Adipose tissue (tissue), 3 donors: Measurements from ENCODE around the gene DNMT3A. TPM values are rescaled to one million over a fixed set of nuclear protein-coding genes. Genes with fewer than 3 reads are reported as not detected.

ENCODE experiments used
- H3K27ac ChIP-seq: one replicate; pipeline ENCODE4 v1.5.1; 2013; ENCODE audit warnings: low read depth, low read length
- WGBS, 3 donors: extraction: QIAGEN DNeasy Blood & Tissue Kit; methylation state at CpG; one replicate each; pipeline ENCODE4 v1.1.7; 2013; 5-methylcytosine and 5-hydroxymethylcytosine counted together
- polyA plus RNA-seq, 3 donors: library from polyadenylated mRNA; stranded (reverse); fragments of 200-250 nt; gene quantifications; one replicate each; pipeline ENCODE4 v1.2.3, GENCODE V29; 2013
- donor health status: healthy with polysubstance abuse.
- donor health status: Bipolar disorder and iron deficiency.
- donor health status: healthy.

DNMT3A gene
- polyA plus RNA-seq, 3 donors: 4.2 to 9.7 (median 8.3) TPM

DNA sequence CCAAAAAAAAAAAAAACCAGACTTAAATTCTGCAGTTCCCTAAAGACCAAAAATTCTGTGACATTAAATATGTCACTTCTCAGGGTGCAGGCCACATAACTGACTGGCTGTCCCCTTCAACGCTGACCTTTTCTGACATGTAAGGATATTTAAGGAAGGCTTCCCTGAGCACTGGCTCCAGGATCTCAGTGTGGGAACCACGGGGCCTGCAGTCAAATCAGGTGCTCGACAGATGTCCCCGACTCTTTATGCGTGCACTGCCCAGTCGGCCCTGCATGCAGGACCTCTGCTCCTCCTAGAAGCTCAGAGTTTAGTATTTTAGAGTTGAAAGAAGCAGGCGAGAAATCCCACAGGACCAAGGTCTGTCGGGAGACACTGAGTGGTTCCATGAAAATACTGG is 104.0 kb downstream of the DNMT3A start:
- 83 to 90% (median 85%) methylated on average over 8 of the region's 8 CpGs for WGBS, 3 donors
- no peak overlapping the region for H3K27ac ChIP-seq

DNA sequence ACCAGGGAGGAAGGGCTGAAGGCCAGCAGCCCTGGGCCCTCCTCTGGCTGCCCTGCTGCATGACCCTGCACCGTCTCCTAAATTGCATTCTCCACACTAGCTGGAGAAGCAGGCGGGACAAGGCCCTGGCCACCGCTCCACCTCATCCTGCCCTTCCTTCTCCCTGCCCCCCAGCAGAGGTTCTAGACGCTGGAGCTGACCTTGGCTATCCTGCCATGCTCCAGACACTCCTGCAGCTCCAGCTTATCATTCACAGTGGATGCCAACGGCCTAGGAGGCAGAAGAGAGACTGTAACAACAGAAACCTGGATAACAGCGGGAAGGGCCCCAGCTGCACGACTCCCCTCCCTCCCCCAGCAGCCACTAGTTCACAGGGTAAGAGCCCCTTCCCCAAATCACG is 105.0 kb downstream of the DNMT3A start:
- H3K27ac ChIP-seq: no peak overlapping the region
- WGBS, 3 donors: 76 to 89% (median 82%) methylated on average over 8 of the region's 8 CpGs

GRCh38 chr2:25234738-25235137 is 107.0 kb downstream of the DNMT3A start:
- H3K27ac ChIP-seq: no peak overlapping the region
- WGBS, 3 donors: 93 to 95% (median 93%) methylated on average over 8 of the region's 8 CpGs

DNA sequence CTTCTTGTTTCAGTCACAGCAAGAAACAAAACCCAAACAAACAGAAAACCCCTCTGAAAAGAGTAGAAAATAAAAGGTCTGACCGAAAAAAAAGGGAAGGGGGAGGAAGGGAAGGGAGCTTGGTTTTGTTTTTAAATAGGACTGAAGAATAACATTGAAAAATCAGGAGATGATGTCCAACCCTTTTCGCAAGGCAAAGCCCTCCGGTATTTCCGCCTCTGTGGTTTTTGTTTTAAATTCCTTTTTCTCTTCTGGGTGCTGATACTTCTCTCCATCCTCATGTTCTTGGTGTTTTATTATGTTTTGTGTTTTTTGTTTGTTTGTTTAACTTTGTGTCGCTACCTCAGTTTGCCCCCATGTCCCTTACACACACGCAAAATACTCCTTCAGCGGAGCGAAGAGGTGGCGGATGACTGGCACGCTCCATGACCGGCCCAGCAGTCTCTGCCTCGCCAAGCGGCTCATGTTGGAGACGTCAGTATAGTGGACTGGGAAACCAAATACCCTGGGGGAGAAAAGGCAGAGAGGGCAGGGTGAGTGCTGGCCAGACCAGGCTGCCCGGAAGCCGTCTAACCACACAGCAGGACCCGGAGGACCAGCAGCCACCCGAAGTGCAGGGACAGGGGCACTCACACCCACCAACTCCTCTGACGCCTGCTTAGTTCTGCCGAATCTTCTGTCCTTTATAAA is 107.7 kb downstream of the DNMT3A start:
- WGBS, 3 donors: 89 to 92% (median 91%) methylated on average over 20 of the region's 20 CpGs
- H3K27ac ChIP-seq: no peak overlapping the region

DNA sequence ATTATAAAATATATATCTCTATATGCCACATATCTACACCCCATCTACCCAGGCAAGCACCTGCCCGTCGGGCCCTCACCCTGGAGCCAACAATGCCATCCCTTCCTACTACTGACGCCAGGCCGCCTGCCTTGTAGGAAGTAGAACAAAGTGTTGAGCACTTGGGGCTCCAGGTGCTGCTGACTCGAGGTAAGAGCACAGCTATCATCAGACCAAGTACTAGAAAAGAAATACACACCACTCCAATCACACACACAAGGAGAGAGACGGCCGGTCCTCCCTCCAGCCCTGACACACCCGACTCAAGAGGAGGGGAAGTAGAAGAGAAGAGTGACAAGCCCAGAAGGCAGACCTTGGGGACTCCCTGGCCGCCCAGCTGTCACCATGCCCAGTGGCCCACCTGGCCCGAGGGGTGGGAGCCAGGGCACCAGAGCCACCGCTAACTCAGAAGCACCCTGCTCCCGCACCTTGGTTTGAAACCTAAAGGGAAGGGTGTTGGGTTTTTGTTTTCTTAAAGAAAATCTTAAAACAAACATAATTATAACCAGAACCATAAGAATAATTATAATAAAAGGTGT is 109.4 kb downstream of the DNMT3A start:
- H3K27ac ChIP-seq: no peak overlapping the region
- 82 to 84% (median 82%) methylated on average over 11 to 12 of the region's 12 CpGs for WGBS, 3 donors

DNA sequence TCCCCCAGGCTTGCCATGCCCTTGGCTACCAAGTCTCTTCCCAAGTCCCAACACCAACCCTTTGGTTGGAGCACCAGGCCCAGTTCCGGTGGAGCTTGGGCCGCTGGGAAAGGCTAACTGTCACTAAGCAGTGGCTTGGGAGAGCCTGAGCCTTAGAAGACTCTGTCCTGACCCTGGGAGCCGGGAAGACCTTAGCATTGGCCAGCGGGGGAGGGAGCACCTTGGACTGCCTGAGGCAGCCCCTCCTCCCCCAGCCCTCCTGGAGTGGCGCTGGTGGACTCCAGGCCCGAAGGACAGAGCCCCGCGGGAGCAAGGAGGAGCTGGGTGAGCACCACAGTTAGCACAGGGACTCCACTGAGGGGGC is 110.8 kb downstream of the DNMT3A start:
- WGBS, 3 donors: 71 to 76% (median 74%) methylated on average over 8 of the region's 8 CpGs

GRCh38 chr2:25230198-25230947 is 111.4 kb downstream of the DNMT3A start:
- 54 to 61% (median 57%) methylated on average over 16 of the region's 16 CpGs for WGBS, 3 donors
- H3K27ac ChIP-seq: no peak overlapping the region

More for the DNA sequence above, 110.8 kb downstream of the DNMT3A start:
- H3K27ac ChIP-seq: no peak overlapping the region

GRCh38 chr2:25229279-25230197 is 112.2 kb downstream of the DNMT3A start:
- 54 to 71% (median 61%) methylated on average over 15 of the region's 15 CpGs for WGBS, 3 donors

GRCh38 chr2:25228848-25229278 is 112.9 kb downstream of the DNMT3A start:
- WGBS, 3 donors: 16 to 22% (median 21%) methylated on average over 9 of the region's 9 CpGs
- no peak overlapping the region for H3K27ac ChIP-seq

More at GRCh38 chr2:25229279-25230197, 112.2 kb downstream of the DNMT3A start:
- no peak overlapping the region for H3K27ac ChIP-seq

DNA sequence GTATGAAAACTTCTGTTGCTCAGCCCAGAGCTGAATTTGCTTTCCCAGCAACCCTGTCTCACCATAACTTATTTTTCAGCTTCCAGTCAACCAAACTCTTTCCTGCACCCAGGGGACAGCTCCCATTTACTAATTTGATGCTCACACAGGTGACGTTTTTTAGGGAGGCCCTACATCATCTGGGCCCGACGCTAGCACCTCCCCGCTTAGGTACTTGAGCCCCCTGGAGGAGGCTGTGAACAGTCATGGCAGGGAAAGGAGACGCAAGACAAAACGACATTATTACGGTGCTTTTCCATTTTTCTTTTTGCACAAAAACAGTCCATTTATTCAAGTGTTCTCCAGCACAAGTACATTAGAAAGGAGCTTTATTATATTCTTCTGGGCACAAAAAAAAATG is 114.1 kb downstream of the DNMT3A start:
- WGBS, 3 donors: 81 to 90% (median 87%) methylated on average over 7 of the region's 7 CpGs
- H3K27ac ChIP-seq: no peak overlapping the region

DNA sequence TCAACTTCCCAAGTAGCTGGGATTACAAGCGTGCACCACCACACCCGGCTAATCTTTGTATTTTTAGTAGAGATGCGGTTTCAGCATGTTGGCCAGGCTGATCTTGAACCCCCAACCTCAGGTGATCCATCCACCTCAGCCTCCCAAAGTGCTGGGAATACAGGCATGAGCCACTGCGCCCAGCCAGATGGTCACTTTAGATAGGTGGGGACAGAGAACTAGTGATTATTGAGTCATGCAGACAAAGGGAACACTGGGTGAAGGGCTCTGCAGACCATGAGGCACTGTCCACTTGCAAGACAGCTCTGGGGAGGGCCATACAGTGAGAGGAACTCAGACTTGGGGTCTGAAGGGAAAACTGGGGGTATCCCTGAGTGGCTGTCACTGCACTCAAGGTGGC is 114.9 kb downstream of the DNMT3A start:
- H3K27ac ChIP-seq: no peak overlapping the region
- WGBS, 3 donors: 96 to 98% (median 97%) methylated on average over 4 of the region's 4 CpGs

- 71 to 83% (median 71%) methylated on average over 5 of the region's 5 CpGs for WGBS, 3 donors
- no peak overlapping the region for H3K27ac ChIP-seq
Measured at GRCh38 chr2:25222477-25223121, 119.1 kb downstream of the DNMT3A start.

- no peak overlapping the region for H3K27ac ChIP-seq
- 92 to 98% (median 96%) methylated on average over 4 of the region's 4 CpGs for WGBS, 3 donors
Measured at GRCh38 chr2:25221579-25221978, 120.1 kb downstream of the DNMT3A start.

DNA sequence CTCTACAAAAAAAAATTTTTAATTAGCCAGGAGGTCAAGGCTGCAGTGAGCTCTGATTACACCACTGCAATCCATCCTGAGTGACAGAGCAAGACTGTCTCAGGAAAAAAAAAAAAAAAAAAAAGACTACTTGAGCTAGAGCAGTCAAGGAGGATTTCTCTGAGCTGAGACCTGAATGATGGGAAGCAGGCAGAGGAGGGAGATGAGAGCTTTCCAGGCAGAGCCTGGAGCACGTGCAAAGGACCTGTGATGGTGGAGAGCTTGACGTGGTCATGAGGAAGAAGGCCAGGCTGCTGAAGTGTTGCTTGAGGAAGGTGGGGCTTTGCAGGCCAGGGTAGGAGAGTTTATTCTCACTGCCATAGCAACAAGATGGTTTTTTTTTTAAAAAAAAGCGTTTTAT is 121.4 kb downstream of the DNMT3A start:
- WGBS, 3 donors: 83 to 93% (median 87%) methylated on average over 3 of the region's 3 CpGs
- no peak overlapping the region for H3K27ac ChIP-seq

DNA sequence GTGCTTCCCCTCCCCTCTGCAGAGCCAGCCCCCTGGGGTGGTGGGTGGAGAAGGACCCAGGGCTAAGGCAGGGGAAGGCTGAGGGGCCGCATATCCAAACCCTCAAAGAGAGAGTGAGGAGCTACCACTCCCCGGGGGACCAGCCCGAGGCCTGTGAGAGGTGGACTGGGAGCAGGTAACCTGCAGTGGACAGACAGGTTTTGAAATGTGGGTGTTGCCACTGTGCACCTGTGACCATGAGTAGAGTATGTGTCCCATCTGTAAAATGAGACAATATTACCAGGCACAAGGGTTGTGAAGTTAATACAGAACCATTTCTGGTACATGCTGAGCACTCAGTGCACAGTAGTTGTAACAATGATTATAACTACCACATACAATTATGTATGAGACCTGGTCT is 122.1 kb downstream of the DNMT3A start:
- no peak overlapping the region for H3K27ac ChIP-seq
- WGBS, 3 donors: 64 to 96% (median 85%) methylated on average over 3 of the region's 3 CpGs

DNA sequence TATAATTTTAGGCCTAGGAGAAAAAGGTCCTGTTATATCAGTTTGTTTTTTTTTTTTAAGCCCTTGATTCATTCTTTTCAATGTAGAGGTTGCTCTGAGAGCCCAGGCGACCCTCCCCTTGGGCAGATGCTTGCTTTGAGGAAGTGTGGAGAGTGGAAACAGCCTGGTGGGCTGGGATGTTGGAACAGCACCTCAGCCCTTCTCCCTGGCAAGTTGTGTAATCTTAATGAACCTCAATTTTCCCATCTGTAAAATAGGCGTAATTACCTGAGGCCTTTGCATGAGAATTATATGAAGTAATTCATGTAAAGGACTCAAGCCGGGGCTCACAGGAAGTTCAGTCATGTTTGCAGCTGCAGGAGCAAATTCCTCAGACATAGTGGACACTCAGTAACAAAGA is 123.6 kb downstream of the DNMT3A start:
- H3K27ac ChIP-seq: no peak overlapping the region
- 87 to 98% (median 88%) methylated on average over 3 of the region's 3 CpGs for WGBS, 3 donors

DNA sequence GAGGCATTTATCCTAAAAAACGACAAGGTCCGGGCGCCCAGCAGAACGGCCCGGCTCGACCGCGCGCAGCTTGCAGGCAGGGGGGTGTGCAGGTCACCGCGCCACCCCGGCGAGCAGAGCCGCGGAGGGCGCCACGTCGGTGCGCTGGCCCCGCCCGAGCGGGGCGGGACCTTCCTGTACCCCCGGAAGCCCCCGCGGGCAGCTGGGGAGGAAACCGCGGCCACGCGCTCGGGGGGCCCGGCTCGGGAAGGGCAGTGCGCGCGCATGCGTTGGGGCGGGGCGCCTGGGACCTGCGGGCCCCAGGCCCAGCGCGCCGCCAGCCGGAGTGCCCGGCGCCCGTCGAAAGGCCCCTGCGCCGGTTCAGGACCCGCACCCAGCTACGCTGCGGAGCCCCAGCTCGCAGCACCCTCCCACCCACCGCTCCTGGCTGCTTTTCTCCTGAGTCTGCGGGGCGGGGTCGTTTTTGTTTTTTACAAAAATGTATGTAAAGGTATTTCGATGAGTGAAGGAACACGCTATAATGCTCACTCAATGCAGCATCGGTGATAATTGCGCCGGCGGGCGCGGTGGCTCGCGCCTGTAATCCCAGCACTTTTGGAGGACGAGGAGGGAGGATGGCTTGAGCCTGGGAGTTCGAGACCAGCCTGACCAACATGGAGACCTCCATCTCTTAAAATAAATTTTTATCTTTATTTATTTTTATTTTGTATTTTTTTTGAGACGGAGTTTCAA is 125.6 kb downstream of the DNMT3A start:
- 1 to 3% (median 3%) methylated on average over 56 to 71 of the region's 71 CpGs for WGBS, 3 donors
- H3K27ac ChIP-seq: peak overlapping the region; percentile 23
